ENCODE measurements around the gene TMEM80.

The TMEM80 gene

GRCh38 chr11:702462-703461 lies 7.1 kb downstream of the TMEM80 start:
- peak; percentile 43 for DNase-seq

- DNase-seq = no peak
These were observed 7.9 kb downstream of the TMEM80 start for GRCh38 chr11:703506-703905.

GRCh38 chr11:704228-704674 lies 8.6 kb downstream of the TMEM80 start:
- DNase-seq = no peak

GRCh38 chr11:704781-705645 lies 9.4 kb downstream of the TMEM80 start:
- peak; percentile 25 for DNase-seq

- DNase-seq = peak; percentile 17
These were observed 10.2 kb downstream of the TMEM80 start, which contains the start of gene EPS8L2 for GRCh38 chr11:705646-706438. TSS of gene EPS8L2 (plus strand) at chr11:706231. CDS start at chr11:709408, 3,177 bp downstream.

GRCh38 chr11:706439-706956 lies 10.9 kb downstream of the TMEM80 start:
- DNase-seq = peak; percentile 34

GRCh38 chr11:706957-707816 lies 11.6 kb downstream of the TMEM80 start:
- peak; percentile 25 for DNase-seq

- DNase-seq = peak; percentile 18
These were observed 12.3 kb downstream of the TMEM80 start for GRCh38 chr11:707817-708420.

GRCh38 chr11:708511-708910 lies 12.9 kb downstream of the TMEM80 start:
- no peak for DNase-seq

GRCh38 chr11:709109-709997 lies 13.7 kb downstream of the TMEM80 start:
- DNase-seq = peak; percentile 27

- no peak for DNase-seq
These were observed 18.8 kb downstream of the TMEM80 start for GRCh38 chr11:714436-714835.

GRCh38 chr11:719214-720016 lies 23.8 kb downstream of the TMEM80 start:
- no peak for DNase-seq

GRCh38 chr11:720017-720641 lies 24.5 kb downstream of the TMEM80 start:
- no peak for DNase-seq

GRCh38 chr11:720642-721246 lies 25.1 kb downstream of the TMEM80 start:
- DNase-seq = no peak

GRCh38 chr11:721247-721740 lies 25.7 kb downstream of the TMEM80 start:
- no peak for DNase-seq

- peak; percentile 27 for DNase-seq
These were observed 26.2 kb downstream of the TMEM80 start for GRCh38 chr11:721741-722345.

- no peak for DNase-seq
These were observed 26.8 kb downstream of the TMEM80 start for GRCh38 chr11:722346-722811.
